Ureter (tissue), 1 donor: ENCODE results near the gene ESR1. TPM values are rescaled to one million over a fixed set of nuclear protein-coding genes. Genes with fewer than 3 reads are reported as not detected.
"Not testable (repeated sequence)": the region's sequence is repeated elsewhere in the genome, so short reads cannot be mapped to it uniquely, and the experiment has no call there.

Experiments used
- DNase-seq: peaks from one replicate; pipeline ENCODE4 v3.0.0-alpha.2; 2020; ENCODE audit warnings: low spot score
- total RNA-seq: library from RNA; stranded (reverse); gene quantifications from one replicate; pipeline ENCODE4 v1.2.4, GENCODE V29; 2023
- donor health status: DM: yes; HTN: yes; CAD: no.

Gene ESR1
- total RNA-seq, 1 donor from 2014 or later, result 9.6 TPM

DNA sequence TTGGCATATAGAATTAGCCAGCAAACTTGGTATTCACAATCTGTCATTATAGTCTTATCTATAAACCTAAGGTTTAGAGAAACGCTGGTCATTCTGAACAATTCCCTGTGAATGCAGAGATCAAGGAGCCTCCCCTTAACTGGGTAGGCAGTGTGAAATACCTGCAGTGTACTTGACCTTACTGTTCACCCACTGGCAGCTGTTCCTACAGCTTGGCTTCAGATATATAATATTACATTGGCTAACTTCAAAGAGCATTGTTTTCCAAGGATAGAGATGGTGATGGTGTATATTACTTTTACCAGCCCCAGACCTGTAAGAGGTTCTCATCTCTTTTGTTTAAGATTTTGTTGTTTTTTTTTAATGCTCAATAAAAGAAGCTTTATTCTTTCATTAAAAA lies 168.3 kb downstream of the ESR1 start:
- DNase-seq, result no peak

DNA sequence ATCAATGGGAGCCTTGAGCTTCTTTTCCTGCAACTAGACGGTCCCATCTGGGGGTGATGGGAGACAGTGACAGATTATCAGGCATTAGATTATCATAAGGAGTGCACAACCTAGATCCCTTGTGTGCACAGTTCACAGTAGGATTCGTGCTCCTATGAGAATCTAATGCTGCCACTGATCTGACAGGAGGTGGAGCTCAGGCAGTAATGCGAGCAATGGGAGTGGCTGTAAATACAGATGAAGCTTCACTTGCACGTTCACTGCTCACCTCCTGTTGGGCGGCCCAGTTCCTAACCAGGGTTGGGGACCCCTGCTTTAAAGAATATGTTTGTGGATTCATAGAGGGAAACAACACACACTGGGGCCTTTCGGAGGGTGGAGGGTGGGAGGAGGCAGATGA lies 180.7 kb downstream of the ESR1 start:
- not testable (repeated sequence) for DNase-seq

DNA sequence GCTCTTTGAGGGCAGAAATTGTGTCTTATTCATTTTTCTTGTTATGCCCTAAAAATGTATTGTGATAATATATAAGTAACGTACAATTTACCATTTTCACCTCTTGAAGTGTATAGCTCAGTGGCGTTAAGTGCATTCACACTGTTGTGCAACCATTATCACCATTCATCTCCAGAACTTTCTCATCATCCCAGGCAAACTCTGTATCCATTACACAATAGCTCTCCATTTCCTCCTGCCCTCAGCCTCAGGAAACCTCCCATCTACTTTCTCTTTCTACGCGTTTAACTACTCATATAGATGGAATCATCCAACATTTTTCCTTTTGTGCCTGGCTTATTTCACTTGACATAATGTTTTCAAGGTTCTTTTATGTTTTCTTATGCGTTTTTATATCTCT lies 184.6 kb downstream of the ESR1 start:
- DNase-seq, result no peak

DNA sequence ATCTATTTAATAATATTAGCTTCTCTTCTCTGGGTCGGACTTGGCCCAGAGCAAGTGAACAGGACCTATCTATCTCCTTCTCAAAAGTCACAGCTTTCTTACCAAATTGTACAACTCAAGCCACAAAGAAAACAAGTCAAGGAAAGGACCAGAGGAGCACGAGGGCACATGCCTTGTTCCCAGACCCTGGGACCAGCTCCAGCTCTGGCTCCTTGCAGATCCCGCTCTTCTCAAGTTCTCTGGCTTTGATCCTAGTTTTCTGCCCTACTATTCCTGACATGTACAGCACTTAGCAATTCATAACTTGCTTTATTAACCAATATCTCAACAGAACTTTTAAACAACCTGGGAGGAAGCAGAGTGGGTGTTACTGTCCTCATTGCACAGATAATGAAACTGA lies 185.9 kb downstream of the ESR1 start:
- DNase-seq, result no peak

DNA sequence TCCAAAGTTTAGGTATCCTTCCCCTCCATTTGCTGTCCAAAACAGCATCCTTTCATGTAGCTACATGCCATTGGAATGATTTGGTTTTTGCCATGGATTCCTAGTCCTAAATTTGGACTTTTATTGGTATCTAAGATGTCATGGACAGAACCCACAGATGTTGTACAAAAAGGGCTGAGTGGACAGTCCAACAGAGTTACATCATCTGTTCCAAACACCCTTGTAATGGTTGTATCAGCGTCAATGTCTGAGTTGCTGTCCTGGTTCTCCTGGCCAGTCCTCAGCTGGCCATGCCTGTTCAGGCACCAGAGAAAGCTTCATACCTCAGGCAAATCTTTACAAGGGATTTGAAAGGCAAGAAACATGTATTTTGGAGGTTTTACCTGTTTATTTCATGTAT lies 191.3 kb downstream of the ESR1 start:
- DNase-seq, result no peak

DNA sequence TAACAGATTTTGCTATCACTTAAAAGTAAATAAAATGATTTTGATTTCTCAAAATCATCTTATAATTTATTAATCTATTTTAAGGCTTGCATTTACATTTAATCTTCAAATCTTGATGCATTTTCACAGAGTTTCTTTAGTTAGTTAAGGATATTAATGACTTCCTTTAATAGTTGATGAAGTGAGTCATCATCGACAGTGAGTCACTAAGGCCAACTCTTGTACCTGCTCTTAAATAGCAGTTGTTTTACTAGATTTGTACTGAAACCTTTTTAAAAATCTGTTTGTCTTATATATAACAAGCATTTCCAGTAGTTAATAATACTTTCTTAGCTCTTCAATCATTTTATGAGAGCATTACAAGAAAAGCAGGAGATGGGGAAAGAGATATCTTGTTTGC lies 191.7 kb downstream of the ESR1 start:
- DNase-seq, result no peak

DNA sequence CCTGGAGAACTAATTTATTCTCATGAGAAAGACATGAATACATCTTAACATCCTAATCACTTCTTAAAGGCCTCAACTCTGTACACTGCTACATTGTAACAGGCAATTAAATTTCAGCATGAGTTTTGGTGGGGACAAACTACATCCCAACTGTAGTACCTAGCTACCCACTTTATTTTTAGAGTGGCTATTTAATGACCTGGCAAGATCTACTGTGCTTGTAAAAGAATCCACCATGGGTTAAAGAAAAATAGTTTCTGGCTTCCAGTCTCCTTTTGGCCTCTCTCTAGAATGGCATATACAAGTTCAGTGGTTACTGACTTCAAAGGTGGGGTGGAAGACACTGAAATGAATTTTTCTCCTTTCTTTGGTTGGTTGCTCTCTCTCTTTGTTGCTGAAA lies 193.9 kb downstream of the ESR1 start:
- DNase-seq, result no peak

DNA sequence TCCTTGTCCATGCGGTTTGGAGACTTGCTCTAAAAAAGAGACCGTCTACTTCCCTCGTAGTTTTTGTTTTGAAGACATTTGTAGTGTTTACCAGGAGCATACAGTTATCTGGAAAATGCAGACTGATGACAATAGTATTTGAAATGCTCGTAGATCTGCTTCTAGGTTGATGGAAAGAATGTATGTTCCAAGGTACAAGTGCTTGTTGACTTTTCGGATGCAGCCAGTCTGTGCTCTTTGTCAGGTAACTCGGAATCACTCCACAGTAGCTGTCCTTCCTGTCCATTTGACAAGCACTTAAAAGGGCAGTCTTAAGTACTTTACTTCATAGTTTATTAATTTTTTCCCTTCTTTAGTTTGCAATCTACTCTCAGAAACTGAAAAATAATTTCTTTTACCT lies 194.8 kb downstream of the ESR1 start:
- DNase-seq, result no peak

DNA sequence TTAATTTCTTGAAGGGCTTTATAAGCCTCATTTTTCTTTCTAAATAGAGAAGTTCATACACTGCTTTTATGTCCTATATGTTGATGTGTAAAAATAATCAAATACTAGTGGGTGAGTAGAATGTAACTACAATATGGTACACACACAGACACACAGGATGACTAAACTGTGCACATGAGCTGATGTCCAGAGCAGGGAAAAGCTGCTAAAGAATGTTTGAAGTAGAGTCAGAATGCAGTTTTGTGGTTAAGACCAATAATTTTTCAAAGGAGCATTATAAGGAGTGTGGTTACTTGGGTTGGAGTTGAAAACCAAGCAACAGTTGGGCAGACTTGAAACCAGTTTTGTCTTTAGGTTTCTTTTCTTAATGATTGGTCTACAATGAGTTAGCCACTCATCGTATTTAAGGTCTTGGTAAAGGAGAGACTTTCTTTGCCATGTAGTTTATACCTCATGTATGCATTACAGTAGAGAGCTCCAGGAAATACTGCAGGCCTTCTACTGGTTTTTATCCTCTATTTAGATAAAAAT lies 196.6 kb downstream of the ESR1 start:
- DNase-seq, result no peak

DNA sequence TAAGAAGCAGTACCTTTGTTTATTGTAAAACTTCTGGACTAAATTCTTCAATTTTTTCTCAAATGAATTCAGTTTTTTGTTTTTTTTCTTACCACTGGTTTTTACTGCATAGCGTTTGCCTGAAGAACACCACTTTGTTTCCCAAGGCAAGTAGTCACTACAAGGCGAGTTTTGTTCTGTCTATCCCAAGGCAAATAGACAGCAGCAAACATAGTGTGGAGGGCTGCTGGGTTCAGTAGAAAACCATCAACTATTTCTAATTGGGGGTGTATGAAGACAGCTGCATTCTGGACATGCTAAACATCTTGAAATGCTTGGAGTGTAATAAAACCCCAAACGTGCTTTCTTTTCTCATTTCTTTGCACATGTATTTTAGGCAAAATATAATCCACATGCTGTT lies 197.4 kb downstream of the ESR1 start:
- no peak for DNase-seq

DNA sequence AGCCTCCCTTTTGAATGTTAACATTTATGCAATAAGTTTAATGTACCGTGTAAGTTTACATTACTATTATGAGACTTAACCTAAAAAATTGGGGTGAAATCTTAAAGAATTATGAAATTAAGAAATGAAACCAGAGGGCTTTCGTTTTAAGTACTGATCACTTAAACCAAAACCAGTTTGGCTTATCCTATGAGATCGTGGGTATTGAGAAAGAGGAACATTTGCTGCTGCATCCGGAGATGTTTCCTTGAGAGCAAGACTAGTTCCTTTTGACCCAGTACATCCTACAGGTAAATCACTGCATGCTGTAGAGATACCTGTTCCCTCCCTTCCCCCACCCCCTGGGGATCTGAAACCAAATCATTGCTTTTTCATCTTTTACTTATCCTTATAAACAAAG lies 201.3 kb downstream of the ESR1 start:
- DNase-seq, result no peak

DNA sequence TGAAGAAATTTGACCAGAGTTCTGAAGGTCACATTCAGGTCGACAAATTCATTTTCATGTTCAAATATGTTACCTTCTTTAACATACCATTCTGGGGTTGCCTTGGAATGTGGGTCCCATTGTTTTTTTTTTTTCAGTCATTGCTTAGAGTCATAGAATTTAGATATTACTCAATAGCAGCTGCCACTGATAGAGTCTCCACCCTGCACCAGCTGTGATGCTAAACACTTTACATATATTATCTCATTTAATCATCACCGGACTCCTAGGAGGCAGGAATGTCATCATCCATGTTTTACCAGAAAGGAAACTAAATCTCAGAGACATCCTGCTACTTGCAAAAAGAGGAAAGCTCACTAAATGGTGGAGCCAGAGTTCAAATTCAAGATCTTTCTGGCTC lies 204.7 kb downstream of the ESR1 start:
- DNase-seq, result no peak

DNA sequence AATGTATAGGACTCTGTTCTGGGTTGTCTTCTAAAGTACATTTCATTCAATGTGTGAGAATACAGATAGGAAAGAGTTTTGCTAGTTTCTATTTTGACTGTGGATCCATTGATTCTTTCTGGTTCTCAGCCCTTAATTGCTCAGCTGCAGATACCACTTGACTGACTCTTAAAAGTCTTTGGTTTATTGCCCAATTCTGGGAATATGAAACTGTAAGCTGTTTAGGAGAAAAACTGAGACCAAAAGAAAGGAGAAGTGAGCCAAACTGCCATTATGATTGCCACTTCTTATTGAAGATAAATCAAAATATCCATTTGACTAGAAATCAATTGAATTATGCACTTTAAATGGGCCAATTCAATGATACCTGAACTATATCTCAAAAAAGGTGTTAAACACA lies 211.4 kb downstream of the ESR1 start:
- no peak for DNase-seq

DNA sequence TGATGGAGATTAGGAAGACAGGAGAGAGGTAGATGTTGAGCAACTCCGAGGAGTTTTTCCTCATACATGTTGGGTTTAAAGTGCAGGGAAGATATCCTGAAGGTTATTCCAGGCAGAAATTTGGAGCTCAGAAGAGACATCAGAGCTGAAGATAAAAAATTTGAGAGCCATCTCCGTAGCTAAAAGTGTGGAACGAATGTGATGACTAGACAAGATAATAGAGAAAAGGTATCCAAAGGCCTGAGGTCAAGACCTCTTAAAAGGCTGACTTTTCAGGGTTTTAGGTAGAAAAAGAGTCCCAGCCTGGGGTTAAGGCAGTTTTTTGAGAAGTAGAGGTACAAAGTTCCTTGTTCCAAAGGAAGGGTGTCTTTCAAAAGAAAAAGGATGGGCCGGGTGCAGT lies 214.8 kb downstream of the ESR1 start:
- DNase-seq, result no peak

DNA sequence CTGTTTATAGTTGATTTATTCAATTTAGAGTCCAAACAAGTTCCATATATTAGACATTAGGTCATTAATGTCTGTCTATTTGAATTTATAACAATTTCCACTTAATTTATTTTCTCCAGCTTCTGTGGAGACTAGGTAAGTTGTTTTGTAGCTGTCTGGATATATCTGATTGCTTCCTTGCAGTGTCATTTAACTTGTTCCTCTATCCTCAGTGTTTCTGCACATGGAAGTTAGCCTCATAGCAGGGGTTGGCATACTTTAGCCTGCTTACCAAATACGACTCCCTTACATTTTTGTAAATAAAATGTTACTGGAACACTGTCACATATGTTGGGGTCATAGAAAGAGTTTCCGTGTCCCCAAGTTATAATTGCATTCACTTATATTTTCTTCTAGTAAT lies 216.1 kb downstream of the ESR1 start:
- DNase-seq, result no peak

DNA sequence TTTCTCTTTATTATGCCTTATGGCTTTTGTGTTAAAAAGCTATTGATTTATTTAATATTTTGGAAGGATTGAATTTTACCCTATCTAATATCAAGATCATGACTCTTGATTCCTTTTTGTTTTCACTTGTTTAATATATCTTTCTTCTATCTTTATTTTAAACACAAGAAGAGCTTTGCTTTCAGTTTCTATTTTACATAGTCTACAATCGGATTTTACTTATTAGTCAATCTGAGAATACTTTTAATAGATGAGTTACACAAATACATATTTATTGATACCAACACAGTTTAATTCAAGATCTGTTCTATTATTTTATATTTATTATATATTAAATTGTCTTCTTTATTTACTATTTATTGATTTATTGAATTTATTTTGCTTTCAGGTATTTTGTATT lies 218.8 kb downstream of the ESR1 start:
- no peak for DNase-seq

DNA sequence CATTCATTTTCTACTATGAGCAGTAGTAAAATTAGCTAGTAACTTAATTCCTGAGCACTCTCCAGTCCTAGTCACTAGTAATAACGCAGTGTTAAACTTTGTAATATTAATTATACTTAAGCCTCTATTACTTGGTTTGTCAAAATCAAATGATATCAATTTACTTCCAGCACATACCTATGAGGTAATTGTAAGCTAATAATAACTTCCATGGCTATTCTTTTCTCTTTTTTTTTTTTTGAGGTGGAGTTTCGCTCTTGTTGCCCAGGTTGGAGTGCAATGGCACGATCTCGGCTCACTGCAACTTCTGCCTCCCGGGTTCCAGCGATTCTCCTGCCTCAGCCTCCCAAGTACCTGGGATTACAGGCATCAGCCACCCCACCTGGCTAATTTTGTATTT lies 219.3 kb downstream of the ESR1 start:
- DNase-seq, result not testable (repeated sequence)

DNA sequence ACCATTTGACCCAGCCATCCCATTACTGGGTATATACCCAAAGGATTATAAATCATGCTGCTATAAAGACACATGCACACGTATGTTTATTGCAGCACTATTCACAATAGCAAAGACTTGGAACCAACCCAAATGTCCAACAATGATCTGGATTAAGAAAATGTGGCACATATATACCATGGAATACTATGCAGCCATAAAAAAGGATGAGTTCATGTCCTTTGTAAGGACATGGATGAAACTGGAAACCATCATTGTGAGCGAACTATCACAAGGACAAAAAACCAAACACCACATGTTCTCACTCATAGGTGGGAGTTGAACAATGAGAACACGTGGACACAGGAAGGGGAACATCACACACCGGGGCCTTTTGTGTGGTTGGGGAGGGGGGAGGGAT lies 226.3 kb downstream of the ESR1 start:
- DNase-seq, result not testable (repeated sequence)

DNA sequence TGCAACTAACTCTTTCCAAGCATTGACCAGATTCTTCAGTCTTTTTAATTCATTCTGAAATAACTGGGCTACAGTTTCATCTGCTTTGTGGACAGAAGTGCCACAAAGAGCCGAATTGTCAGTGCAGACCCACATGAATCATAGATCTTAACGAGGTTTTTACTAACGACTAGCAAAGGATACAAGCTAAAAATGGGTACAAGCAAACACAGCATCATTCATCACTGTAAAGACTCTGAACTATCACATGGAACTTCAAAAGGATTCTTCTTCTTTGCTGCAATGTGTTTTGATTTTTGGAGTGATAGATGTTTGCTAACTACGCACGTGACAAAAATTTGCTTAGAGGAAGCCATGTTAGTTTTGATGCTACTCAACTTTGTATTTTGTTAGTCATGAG lies 227.1 kb downstream of the ESR1 start:
- no peak for DNase-seq

DNA sequence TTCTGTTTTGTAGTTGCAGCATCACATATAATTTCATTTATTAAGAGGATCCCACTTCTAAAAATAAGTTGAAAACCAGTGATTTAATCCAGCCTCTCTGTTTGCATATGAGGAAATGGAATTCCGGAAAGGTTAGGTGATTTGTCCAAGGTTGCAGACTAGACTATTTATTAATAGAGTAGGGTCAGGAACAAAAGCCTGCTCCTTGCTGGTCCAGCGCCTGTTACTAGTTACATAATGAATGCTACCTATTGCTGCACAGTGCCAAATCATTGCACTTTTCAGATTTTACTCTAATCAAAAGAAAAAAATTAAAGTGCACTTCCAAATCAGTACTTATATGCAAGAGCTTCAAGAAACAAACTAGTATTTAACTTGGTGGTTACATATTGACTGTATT lies 238.6 kb downstream of the ESR1 start:
- DNase-seq, result no peak

DNA sequence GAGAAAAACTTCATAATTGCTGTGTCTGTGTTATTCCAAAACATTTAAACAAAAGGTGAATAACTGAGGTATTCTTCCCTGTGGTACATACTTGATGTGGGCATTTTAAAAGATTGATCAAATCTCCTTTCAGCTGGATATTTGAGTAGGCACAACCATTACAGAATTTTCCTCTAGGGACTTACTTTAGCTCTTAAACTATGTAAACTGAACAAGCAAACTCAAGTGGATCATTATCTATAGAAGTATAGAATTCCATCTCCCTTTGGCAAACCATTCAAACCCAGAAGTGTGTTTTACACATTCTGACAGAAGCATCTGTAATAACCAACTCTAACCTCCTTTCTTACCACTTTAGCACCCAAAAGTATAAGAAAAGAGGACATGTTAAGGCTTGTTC lies 241.4 kb downstream of the ESR1 start:
- DNase-seq, result no peak

DNA sequence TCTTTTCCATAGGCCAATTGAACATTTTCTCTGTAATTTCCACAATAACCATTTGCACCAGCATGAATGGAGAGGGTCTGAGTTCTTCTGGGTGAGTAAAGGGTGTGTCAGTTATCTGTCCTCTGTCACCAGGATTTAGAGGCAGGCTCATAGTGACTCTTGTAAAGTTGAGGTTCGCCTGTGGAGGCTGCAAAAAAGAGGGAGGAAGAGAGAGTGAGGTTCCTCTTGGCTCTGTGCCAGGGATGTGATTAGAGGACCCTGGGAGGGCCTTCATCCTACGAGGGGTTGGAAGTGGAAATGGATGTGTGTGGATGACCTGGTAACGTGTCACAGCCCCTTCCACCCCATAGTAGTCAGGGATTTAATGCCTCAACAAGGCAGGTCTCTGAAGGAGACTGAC lies 242.0 kb downstream of the ESR1 start:
- no peak for DNase-seq

DNA sequence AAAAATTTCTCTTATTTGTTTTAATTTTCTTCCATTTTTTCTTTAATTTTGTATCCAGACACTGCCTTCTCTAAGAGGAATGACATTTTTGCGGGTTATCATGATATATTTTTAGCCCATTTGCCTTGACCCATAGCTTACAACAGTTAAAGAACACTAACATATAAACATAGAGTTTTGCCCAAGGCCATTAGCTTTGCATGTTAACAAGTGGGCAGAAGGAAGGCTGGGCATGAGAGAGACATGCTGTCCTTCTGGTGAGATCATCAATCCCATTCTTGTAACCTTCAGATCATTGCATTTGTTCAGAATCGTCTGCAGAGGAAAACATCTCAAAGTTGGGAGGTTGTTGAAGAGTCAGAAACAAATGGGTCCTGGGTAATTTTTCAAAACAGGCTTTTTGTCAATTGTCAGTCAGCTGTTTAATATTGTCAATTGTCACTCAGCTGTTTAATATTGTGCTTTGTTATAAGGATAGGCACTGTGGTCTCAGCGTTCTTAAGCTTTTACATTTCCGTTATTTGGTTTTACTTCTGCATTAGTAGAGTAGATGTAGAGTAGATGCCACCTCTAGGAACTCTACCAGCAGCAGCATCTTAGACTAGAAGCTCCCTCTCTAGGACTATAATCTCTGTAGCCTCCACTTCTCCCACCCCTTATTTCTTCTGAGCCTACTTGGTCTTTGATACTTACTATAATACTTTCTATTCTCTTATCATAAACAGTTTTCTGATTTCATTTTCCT lies 243.1 kb downstream of the ESR1 start:
- no peak for DNase-seq

DNA sequence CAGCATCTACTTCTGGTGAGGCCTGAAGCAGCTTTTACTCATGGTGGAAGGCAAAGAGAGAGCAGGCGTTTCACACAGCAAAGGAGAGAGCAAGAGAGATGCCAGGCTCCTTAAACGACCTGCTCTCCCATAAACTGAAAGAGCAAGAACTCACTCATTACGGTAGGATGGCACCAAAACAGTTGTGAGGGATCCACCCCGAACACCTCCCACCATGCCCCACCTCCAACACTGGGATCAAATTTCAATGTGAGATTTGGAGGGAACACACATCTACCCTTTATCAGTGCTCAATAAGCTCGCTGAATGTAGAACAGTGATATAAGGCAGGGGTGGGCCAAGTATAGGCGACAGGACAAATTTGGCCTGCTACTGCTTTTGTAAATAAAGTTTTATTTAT lies 244.6 kb downstream of the ESR1 start:
- no peak for DNase-seq
